A549 (cell line): ENCODE results near the gene MMP2. TPM values are rescaled to one million over a fixed set of nuclear protein-coding genes. Genes with fewer than 3 reads are reported as not detected.

Source experiments
- ATAC-seq, 2 experiments: fragments of 200-7000 bp in 1 of 2; fragments of >200 bp in 1 of 2; cut with Nextera tagmentation in 1 of 2; cut with Tn5 transposase in 1 of 2; 3 replicates each; pipeline versions ENCODE4 v1.8.0 to v1.9.1; 2018 to 2020; ENCODE audit warnings: mild to moderate bottlenecking in 1 of 2, moderate library complexity in 1 of 2
- CTCF ChIA-PET: fragments of 300-600 bp; sonication (Branson Sonifier 250); formaldehyde crosslinking; extraction: SDS; loops from one replicate; lab custom pipeline; 2021; ENCODE audit warnings: antibody characterized with exemption, inconsistent platforms; lab: Yijun Ruan, JAX
- POLR2A ChIA-PET: fragments of 350-600 bp; formaldehyde crosslinking; extraction: SDS; loops from one replicate; lab custom pipeline; 2021; ENCODE audit warnings: antibody characterized with exemption, inconsistent platforms; lab: Yijun Ruan, JAX
- DNase-seq, 2 experiments: peaks; one replicate each; pipeline versions ENCODE4 v3.0.0 to v3.0.0-alpha.2; 2011 to 2016; ENCODE audit warnings: low read depth in 1 of 2, low spot score in 1 of 2
- FAIRE-seq: peaks from 2 replicates; lab custom pipeline; 2011; peaks lifted over from hg19 to GRCh38; lab: Jason Lieb, UNC
- H3K27ac ChIP-seq, 2 experiments: fragments of >200 bp; sonication (Bioruptor Twin); formaldehyde crosslinking; 3 replicates each; pipeline ENCODE4 v1.5.1; 2016 to 2017
- H3K4me1 ChIP-seq: fragments of >200 bp; sonication (Bioruptor Twin); formaldehyde crosslinking; 3 replicates; pipeline ENCODE4 v1.6.1; 2016
- H3K4me2 ChIP-seq: fragments of >200 bp; sonication (Bioruptor Twin); formaldehyde crosslinking; 3 replicates; pipeline ENCODE4 v1.6.1; 2016
- H3K4me3 ChIP-seq: fragments of >200 bp; sonication (Bioruptor Twin); formaldehyde crosslinking; 3 replicates; pipeline ENCODE4 v1.5.1; 2016
- H3K9me3 ChIP-seq: fragments of >200 bp; sonication (Bioruptor Twin); formaldehyde crosslinking; 3 replicates; pipeline ENCODE4 v1.6.1; 2016
- ATOH8 ChIP-seq: fragments of 250-450 bp; sonication (Bioruptor Pico); IDR thresholded peaks from 2 replicates; pipeline ENCODE4 v1.5.0; 2020; ENCODE audit warnings: low read depth, mild to moderate bottlenecking, moderate library complexity
- CHD4 ChIP-seq: fragments of 200-600 bp; sonication (generic); IDR thresholded peaks from 2 replicates; pipeline ENCODE4 v1.6.1; 2016; ENCODE audit warnings: antibody characterized with exemption, mild to moderate bottlenecking, borderline replicate concordance
- CTCF ChIP-seq: fragments of >200 bp; sonication (Bioruptor Twin); formaldehyde crosslinking; IDR thresholded peaks from 3 replicates; pipeline ENCODE4 v1.5.1; 2016
- ELK1 ChIP-seq: fragments of 150-350 bp; IDR thresholded peaks from 2 replicates; pipeline ENCODE4 v1.6.1; 2014; ENCODE audit warnings: low read depth, mild to moderate bottlenecking, low read length
- FOSL2 ChIP-seq, 2 experiments: fragments of 450-650 bp in 1 of 2; fragments of >200 bp in 1 of 2; sonication (Bioruptor Twin) in 1 of 2; formaldehyde crosslinking; IDR thresholded peaks; 2 replicates each; pipeline versions ENCODE4 v1.5.0 to v1.6.1; 2016 to 2020; ENCODE audit warnings: mild to moderate bottlenecking in 1 of 2, moderate library complexity in 1 of 2
- FOXS1 ChIP-seq: fragments of 250-450 bp; sonication (Bioruptor Pico); IDR thresholded peaks from 2 replicates; pipeline ENCODE4 v1.5.0; 2020; ENCODE audit warnings: mild to moderate bottlenecking, moderate library complexity
- HDAC2 ChIP-seq: fragments of 200-600 bp; sonication (generic); IDR thresholded peaks from 2 replicates; pipeline ENCODE4 v1.6.1; 2016
- JUN ChIP-seq, 2 experiments: fragments of >200 bp; sonication (Bioruptor Twin); formaldehyde crosslinking; IDR thresholded peaks; 2 replicates in 1 of 2; 3 replicates in 1 of 2; pipeline ENCODE4 v1.6.1; 2016 to 2017
- KDM5A ChIP-seq: fragments of 200-600 bp; sonication (generic); IDR thresholded peaks from 2 replicates; pipeline ENCODE4 v1.6.1; 2016; ENCODE audit warnings: antibody characterized with exemption, mild to moderate bottlenecking
- MAFK ChIP-seq: fragments of 450-650 bp; IDR thresholded peaks from 2 replicates; pipeline ENCODE4 v1.6.1; 2014; ENCODE audit not compliant: partially characterized antibody
- NFE2L2 ChIP-seq: fragments of 150-350 bp; conservative IDR thresholded peaks from 2 replicates; pipeline ENCODE4 v1.6.1; 2014; ENCODE audit warnings: low read length
- POLR2A ChIP-seq: IDR thresholded peaks from 2 replicates; pipeline ENCODE4 v1.6.1; 2012; ENCODE audit warnings: mild to moderate bottlenecking, low read length
- RAD21 ChIP-seq, 2 experiments: fragments of >200 bp in 1 of 2; sonication (Bioruptor Twin) in 1 of 2; formaldehyde crosslinking in 1 of 2; IDR thresholded peaks in 1 of 2; conservative IDR thresholded peaks in 1 of 2; 2 replicates in 1 of 2; 3 replicates in 1 of 2; pipeline ENCODE4 v1.6.1; 2012 to 2018; ENCODE audit warnings: inconsistent platforms in 1 of 2
- SMC3 ChIP-seq: fragments of >200 bp; sonication (Bioruptor Twin); formaldehyde crosslinking; IDR thresholded peaks from 3 replicates; pipeline ENCODE4 v1.6.1; 2018; ENCODE audit warnings: inconsistent platforms
- ZFP36 ChIP-seq: fragments of 450-650 bp; IDR thresholded peaks from 2 replicates; pipeline ENCODE4 v1.6.1; 2014; ENCODE audit warnings: borderline replicate concordance; ENCODE audit not compliant: partially characterized antibody
- WGBS: methylation state at CpG from one replicate; pipeline ENCODE4 v1.1.6; 2017; ENCODE audit errors: missing lambda C conversion rate; 5-methylcytosine and 5-hydroxymethylcytosine counted together
- polyA plus RNA-seq, 4 experiments: library from polyadenylated mRNA; depleted of rRNA in 3 of 4; stranded (reverse); fragments of >200 nt; fragmentation: RNase III in 1 of 4; extraction: RNeasy Plus Mini Kit Qiagen cat#74134 plus additional on column Dnase treatment in 1 of 4; gene quantifications; 2 replicates in 3 of 4; 3 replicates in 1 of 4; pipeline ENCODE4 v1.2.3, GENCODE V29; 2011 to 2017

Gene MMP2
- polyA plus RNA-seq, 2 of the 4 experiments (the other 2 are of a cell fraction), result 11.5 to 11.8 TPM

- DNase-seq (no peak), FAIRE-seq (no peak), ATAC-seq (peak; percentile 43 to 45; a peak in 2 of 6 replicates)
- ChIA-PET POLR2A (no interaction called here), CTCF (interaction anchor here (0.6 to 9.7 kb wide), 6 partner anchors 49 to 161 kb away, joined by 3 to 107 read pairs (median 4); no protein-coding TSS in a partner anchor)
- Histone ChIP-seq H3K27ac (no peak overlapping the region), H3K4me1 (no peaks in the 10 kb centered on the region), H3K4me2 (no peak overlapping the region), H3K4me3 (no peak overlapping the region), H3K9me3 (no peaks in the 10 kb centered on the region)
- no peak for TF ChIP-seq JUN (IDR thresholded peaks at IDR 0.05)
- TF ChIP-seq FOSL2 (IDR thresholded peaks at IDR 0.05), result no peak
- peak; percentile 60 for TF ChIP-seq FOSL2 (CRISPR knock-in tag; IDR thresholded peaks at IDR 0.05)
- 96% methylated on average over 1 of the region's 1 CpG for whole genome bisulfite sequencing
Measured at GRCh38 chr16:55542459-55543082, 63.6 kb downstream of the MMP2 start.

- POLR2A ChIA-PET, result no interaction called here
- Histone ChIP-seq H3K4me1 (no peaks in the 10 kb centered on the region), H3K4me3 (no peak overlapping the region), H3K9me3 (no peaks in the 10 kb centered on the region), H3K4me2 (no peak overlapping the region), H3K27ac (no peak overlapping the region)
- CTCF ChIA-PET, result interaction anchor here (0.7 to 7.5 kb wide), 10 partner anchors 15 to 159 kb away, joined by 3 to 147 read pairs (median 5); no protein-coding TSS in a partner anchor
- ATAC-seq (peak in 1 of 2 experiments; percentile 51; a peak in 3 of 6 replicates), DNase-seq (peak in 1 of 2 experiments; percentile 31), FAIRE-seq (no peak)
- WGBS, result 34% methylated on average over 2 of the region's 2 CpGs
- TF ChIP-seq POLR2A (no peak), CTCF (peak; percentile 61), ELK1 (no peak), FOXS1 (CRISPR knock-in tag) (no peak), FOSL2 (IDR thresholded peaks at IDR 0.05) (no peak), FOSL2 (CRISPR knock-in tag; IDR thresholded peaks at IDR 0.05) (no peak), SMC3 (peak; percentile 82), HDAC2 (no peak), ATOH8 (CRISPR knock-in tag) (no peak), RAD21 (conservative IDR thresholded peaks at IDR 0.05 in 1 of 2, IDR thresholded peaks at IDR 0.05 in 1 of 2) (peak; percentile 66 to 79), CHD4 (no peak)
Measured at GRCh38 chr16:55543472-55543871, 64.5 kb downstream of the MMP2 start.

- Histone ChIP-seq H3K9me3 (no peaks in the 10 kb centered on the region), H3K4me2 (no peak overlapping the region), H3K4me1 (no peaks in the 10 kb centered on the region), H3K4me3 (no peak overlapping the region)
- POLR2A ChIA-PET, result no interaction called here
- no peak for TF ChIP-seq ZFP36
- TF ChIP-seq FOXS1 (CRISPR knock-in tag), result no peak
- TF ChIP-seq MAFK, result peak; percentile 71
- TF ChIP-seq, all 56 proteins: peak for 1
- no peak for ATAC-seq
- CTCF ChIA-PET, result interaction anchor here (3.3 kb wide), 1 partner anchor 87 kb away, joined by 19 read pairs; no protein-coding TSS in a partner anchor
- no peak for FAIRE-seq
- H3K27ac ChIP-seq, result no peak overlapping the region
- DNase-seq, result peak in 1 of 2 experiments; percentile 7
Measured at GRCh38 chr16:55552621-55553020, 73.6 kb downstream of the MMP2 start.

- ChIA-PET POLR2A (no interaction called here), CTCF (no interaction called here)
- Histone ChIP-seq H3K9me3 (no peaks in the 10 kb centered on the region), H3K27ac (no peak overlapping the region), H3K4me3 (no peak overlapping the region), H3K4me2 (no peak overlapping the region), H3K4me1 (no peaks in the 10 kb centered on the region)
- ATAC-seq (no peak), FAIRE-seq (no peak), DNase-seq (no peak)
- TF ChIP-seq NFE2L2 (no peak), FOXS1 (CRISPR knock-in tag) (no peak), KDM5A (no peak), FOSL2 (IDR thresholded peaks at IDR 0.05) (no peak), FOSL2 (CRISPR knock-in tag; IDR thresholded peaks at IDR 0.05) (no peak)
- WGBS, result 45% methylated on average over 2 of the region's 2 CpGs
Measured at GRCh38 chr16:55555436-55555835, 76.4 kb downstream of the MMP2 start.

Other genes starting within 250 kb of the MMP2 start
- not detected in 2 replicates for gene IRX6, start 155.0 kb upstream of the MMP2 start, polyA plus RNA-seq (2011; rRNA removed)
- not detected in 3 replicates for gene IRX6, start 155.0 kb upstream of the MMP2 start, polyA plus RNA-seq (2017; fragmentation: RNase III; extraction: RNeasy Plus Mini Kit Qiagen cat#74134 plus additional on column Dnase treatment)
- gene LPCAT2, start 29.9 kb downstream of the MMP2 start, polyA plus RNA-seq (2011; rRNA removed), result 16.3 and 17.1 TPM in 2 replicates
- gene LPCAT2, start 29.9 kb downstream of the MMP2 start, polyA plus RNA-seq (2017; fragmentation: RNase III; extraction: RNeasy Plus Mini Kit Qiagen cat#74134 plus additional on column Dnase treatment), result 6.0 to 8.0 TPM (median 7.4 TPM) in 3 replicates
- gene CAPNS2, start 87.5 kb downstream of the MMP2 start, polyA plus RNA-seq (2011; rRNA removed), result not detected in 2 replicates
- not detected in 3 replicates for gene CAPNS2, start 87.5 kb downstream of the MMP2 start, polyA plus RNA-seq (2017; fragmentation: RNase III; extraction: RNeasy Plus Mini Kit Qiagen cat#74134 plus additional on column Dnase treatment)
- not detected in 2 replicates for gene SLC6A2, start 176.8 kb downstream of the MMP2 start, polyA plus RNA-seq (2011; rRNA removed)
- not detected in 3 replicates for gene SLC6A2, start 176.8 kb downstream of the MMP2 start, polyA plus RNA-seq (2017; fragmentation: RNase III; extraction: RNeasy Plus Mini Kit Qiagen cat#74134 plus additional on column Dnase treatment)